DLD1 (cell line): ENCODE results near the gene PFDN6.

ENCODE experiments used
- in situ Hi-C: cut with HindIII; loops from 2 replicates; pipeline ENCODE4 v1.10.0; 2017; ENCODE audit warnings: low sequenced_read_pairs

The PFDN6 gene

GRCh38 chr6:33292996-33293682, 3.7 kb downstream of the PFDN6 start:
- in situ Hi-C loops = no loop called here

GRCh38 chr6:33294086-33294823, 4.9 kb downstream of the PFDN6 start:
- in situ Hi-C loops = no loop called here

- in situ Hi-C loops = no loop called here
Measured at GRCh38 chr6:33295621-33296369, 6.4 kb downstream of the PFDN6 start.

- in situ Hi-C loops = no loop called here
Measured at GRCh38 chr6:33296797-33297405, 7.5 kb downstream of the PFDN6 start.

GRCh38 chr6:33297406-33297955, 8.1 kb downstream of the PFDN6 start:
- in situ Hi-C loops = no loop called here

GRCh38 chr6:33297956-33298772, 8.8 kb downstream of the PFDN6 start:
- in situ Hi-C loops = no loop called here

GRCh38 chr6:33298773-33299236, 9.4 kb downstream of the PFDN6 start, which contains the start of gene RGL2:
Gene RGL2 (minus strand): TSS chr6:33298942. CDS start chr6:33298610, 332 bp downstream.
- in situ Hi-C loops = no loop called here

- in situ Hi-C loops = no loop called here
Measured at GRCh38 chr6:33299237-33299944, 10.0 kb downstream of the PFDN6 start.

GRCh38 chr6:33301877-33302276, 12.5 kb downstream of the PFDN6 start:
- in situ Hi-C loops = no loop called here

- in situ Hi-C loops = no loop called here
Measured at GRCh38 chr6:33304216-33304615, 14.8 kb downstream of the PFDN6 start.

GRCh38 chr6:33305052-33305451, 15.7 kb downstream of the PFDN6 start:
- in situ Hi-C loops = no loop called here

- in situ Hi-C loops = no loop called here
Measured at GRCh38 chr6:33306356-33306755, 17.0 kb downstream of the PFDN6 start.

- in situ Hi-C loops = no loop called here
Measured at GRCh38 chr6:33312361-33313104, 23.1 kb downstream of the PFDN6 start.

GRCh38 chr6:33313105-33313708, 23.8 kb downstream of the PFDN6 start:
- in situ Hi-C loops = no loop called here

GRCh38 chr6:33313709-33314514, 24.5 kb downstream of the PFDN6 start, which contains the start of gene TAPBP:
Gene TAPBP (minus strand): TSS chr6:33314078. CDS start chr6:33314041, 37 bp downstream.
- in situ Hi-C loops = no loop called here

- in situ Hi-C loops = no loop called here
Measured at GRCh38 chr6:33314515-33314942, 25.1 kb downstream of the PFDN6 start.
